Hematopoietic multipotent progenitor cell (in vitro differentiated cells): Measurements from ENCODE around the gene FBXL19. TPM values are rescaled to one million over a fixed set of nuclear protein-coding genes. Genes with fewer than 3 reads are reported as not detected.

Experiments used
- DNase-seq, 3 donors: peaks; one replicate each; pipeline ENCODE4 v3.0.0-alpha.2; 2011 to 2015; ENCODE audit warnings: low read depth in 2 of 3, low spot score in 2 of 3
- total RNA-seq: library from RNA; depleted of rRNA; stranded (reverse); fragments of >200 nt; gene quantifications from one replicate; pipeline ENCODE4 v1.2.3, GENCODE V29; 2012

FBXL19 gene
- total RNA-seq, 1 donor = 38.0 TPM

- no peak for DNase-seq
Observed at GRCh38 chr16:30894540-30895368, 28.6 kb upstream of the FBXL19 start.

- peak in 2 of 3 donors; percentile 9 to 11 for DNase-seq
Observed at GRCh38 chr16:30895627-30896260, 27.6 kb upstream of the FBXL19 start.

GRCh38 chr16:30896261-30896888 lies 27.0 kb upstream of the FBXL19 start, which contains the start of gene CTF1:
Gene CTF1, plus strand, starts transcription at chr16:30896614. Its CDS starts 30 bp downstream, at chr16:30896644.
- peak in 1 of 3 donors; percentile 48 for DNase-seq

- peak; percentile 70 to 89 (median 87) for DNase-seq
Observed at GRCh38 chr16:30896889-30897733, 26.3 kb upstream of the FBXL19 start.

- no peak for DNase-seq
Observed at GRCh38 chr16:30899794-30900193, 23.6 kb upstream of the FBXL19 start.

GRCh38 chr16:30900588-30900987 lies 22.8 kb upstream of the FBXL19 start:
- no peak for DNase-seq

GRCh38 chr16:30901201-30902028 lies 22.0 kb upstream of the FBXL19 start:
- DNase-seq = peak in 2 of 3 donors; percentile 14 to 18

GRCh38 chr16:30902029-30902972 lies 21.1 kb upstream of the FBXL19 start:
- DNase-seq = peak in 2 of 3 donors; percentile 69 to 74

- DNase-seq = peak in 2 of 3 donors; percentile 13 to 22
Observed at GRCh38 chr16:30903002-30903401, 20.4 kb upstream of the FBXL19 start.

- DNase-seq = peak in 2 of 3 donors; percentile 55 to 70
Observed at GRCh38 chr16:30903596-30903995, 19.8 kb upstream of the FBXL19 start.

GRCh38 chr16:30904114-30904780 lies 19.1 kb upstream of the FBXL19 start:
- peak in 2 of 3 donors; percentile 37 to 44 for DNase-seq

GRCh38 chr16:30907064-30907463 lies 16.3 kb upstream of the FBXL19 start:
- no peak for DNase-seq

- DNase-seq = no peak
Observed at GRCh38 chr16:30910427-30911029, 12.8 kb upstream of the FBXL19 start.

GRCh38 chr16:30912794-30913412 lies 10.5 kb upstream of the FBXL19 start:
- DNase-seq = no peak

GRCh38 chr16:30914830-30915229 lies 8.5 kb upstream of the FBXL19 start:
- no peak for DNase-seq

- no peak for DNase-seq
Observed at GRCh38 chr16:30918614-30919013, 4.8 kb upstream of the FBXL19 start.

GRCh38 chr16:30920891-30921290 lies 2.5 kb upstream of the FBXL19 start:
- peak in 1 of 3 donors; percentile 17 for DNase-seq
